HG03097 (cell line): ENCODE data around the gene PLEK2.
"Not testable (repeated sequence)": the region's sequence is repeated elsewhere in the genome, so short reads cannot be mapped to it uniquely, and the experiment has no call there.

Experiments
- ATAC-seq: cut with Tn5 transposase; IDR thresholded peaks from one replicate; pipeline ENCODE4 v1.9.1; 2021; ENCODE audit not compliant: unreplicated experiment, low FRiP score

Gene PLEK2

GRCh38 chr14:67370830-67371229 lies 41.1 kb downstream of the PLEK2 start:
- ATAC-seq, result no peak

DNA sequence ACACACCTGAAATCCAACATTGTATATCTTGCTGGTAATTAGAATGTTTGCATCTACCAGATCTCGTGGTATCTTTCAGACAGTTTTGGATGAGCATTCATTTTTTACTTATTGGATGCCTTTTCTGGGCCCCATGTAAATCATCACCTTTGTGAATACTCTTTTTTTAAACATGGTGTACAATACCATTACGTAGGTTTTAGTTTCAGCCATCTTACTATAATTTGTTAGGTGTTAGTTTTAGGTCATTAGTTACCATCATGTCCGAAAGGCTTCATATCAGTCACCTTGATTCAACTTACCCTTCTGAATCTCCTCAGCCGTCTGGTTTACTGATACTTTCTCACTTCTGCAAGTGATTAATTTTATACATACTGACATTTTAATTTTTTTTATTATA lies 46.5 kb downstream of the PLEK2 start:
- no peak for ATAC-seq

DNA sequence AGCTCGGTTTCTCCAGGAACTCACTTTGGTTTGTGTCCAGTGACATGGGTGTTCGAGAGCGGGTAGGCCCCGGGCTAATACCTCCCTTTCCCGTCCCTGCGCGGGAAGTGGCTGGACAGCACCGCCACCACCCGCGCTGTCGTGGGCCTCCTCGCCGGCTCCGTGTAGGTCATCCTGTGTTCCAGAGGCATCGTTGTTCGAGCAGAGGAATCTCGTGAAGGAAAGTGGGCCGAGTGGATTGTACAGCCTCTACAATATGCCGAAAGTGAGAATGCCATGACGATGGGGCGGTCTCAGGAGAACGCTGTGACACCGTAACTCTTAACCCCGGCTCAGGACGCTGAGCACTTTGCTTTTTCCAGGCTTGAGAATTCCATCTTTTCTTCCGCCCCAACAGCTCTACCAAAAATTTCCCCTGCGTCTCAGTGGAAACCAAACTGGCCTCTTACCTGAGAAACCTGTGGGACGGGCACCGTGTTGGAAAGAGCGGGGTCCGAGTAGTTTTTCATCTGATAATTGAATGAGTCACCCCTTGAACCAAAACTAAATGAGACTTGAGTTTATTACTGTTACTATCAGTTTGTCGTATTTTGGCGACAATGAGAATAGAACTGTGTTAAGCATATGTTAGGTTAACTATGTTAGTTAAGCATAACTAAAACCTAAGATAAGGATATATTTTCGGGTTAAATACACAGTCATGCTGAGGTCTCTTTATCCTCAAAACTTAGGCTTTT lies 51.3 kb downstream of the PLEK2 start:
- peak; percentile 25 for ATAC-seq

DNA sequence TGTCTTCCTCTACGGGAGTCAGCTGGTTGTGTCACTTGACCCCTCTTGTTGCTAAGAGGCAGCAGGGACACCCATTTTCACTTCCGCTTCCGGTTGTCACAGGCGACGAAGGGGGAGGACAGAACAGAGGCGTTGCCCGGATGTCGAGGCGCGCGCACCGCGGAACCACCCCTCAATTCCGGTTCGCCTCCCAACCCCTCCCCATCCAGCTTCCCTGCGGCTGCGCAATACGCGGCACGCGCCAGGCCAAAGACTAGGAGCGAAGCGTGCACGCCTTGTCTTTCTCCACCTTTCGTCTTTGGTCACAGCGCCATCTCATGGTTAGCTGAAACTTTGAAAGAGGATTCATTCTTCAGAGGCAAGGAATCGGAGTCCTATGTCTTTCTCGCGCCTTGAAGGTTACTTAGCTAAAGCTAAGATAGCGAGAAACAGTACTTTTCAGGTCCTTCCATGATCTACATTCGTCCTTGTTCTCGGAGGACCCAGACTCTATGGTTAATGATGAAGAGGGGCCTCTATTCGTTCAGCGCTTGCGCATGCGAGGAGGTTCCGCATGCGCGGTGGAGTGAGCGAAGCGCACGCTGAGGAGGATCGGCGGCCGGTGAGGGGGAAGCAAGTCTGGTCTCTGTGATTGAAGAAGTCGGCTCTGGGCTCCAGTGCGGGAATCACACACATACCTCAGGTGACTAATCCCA lies 52.0 kb downstream of the PLEK2 start, which contains the start of the genes ATP6V1D and EIF2S1:
Gene ATP6V1D, minus strand, starts transcription at position 30 of the 695 bp plus-strand sequence. CDS start 106 bp downstream, outside the sequence.
Gene EIF2S1, plus strand, starts transcription at position 554 of the 695 bp plus-strand sequence. CDS start 4,440 bp downstream, outside the sequence.
- peak; percentile 84 for ATAC-seq

DNA sequence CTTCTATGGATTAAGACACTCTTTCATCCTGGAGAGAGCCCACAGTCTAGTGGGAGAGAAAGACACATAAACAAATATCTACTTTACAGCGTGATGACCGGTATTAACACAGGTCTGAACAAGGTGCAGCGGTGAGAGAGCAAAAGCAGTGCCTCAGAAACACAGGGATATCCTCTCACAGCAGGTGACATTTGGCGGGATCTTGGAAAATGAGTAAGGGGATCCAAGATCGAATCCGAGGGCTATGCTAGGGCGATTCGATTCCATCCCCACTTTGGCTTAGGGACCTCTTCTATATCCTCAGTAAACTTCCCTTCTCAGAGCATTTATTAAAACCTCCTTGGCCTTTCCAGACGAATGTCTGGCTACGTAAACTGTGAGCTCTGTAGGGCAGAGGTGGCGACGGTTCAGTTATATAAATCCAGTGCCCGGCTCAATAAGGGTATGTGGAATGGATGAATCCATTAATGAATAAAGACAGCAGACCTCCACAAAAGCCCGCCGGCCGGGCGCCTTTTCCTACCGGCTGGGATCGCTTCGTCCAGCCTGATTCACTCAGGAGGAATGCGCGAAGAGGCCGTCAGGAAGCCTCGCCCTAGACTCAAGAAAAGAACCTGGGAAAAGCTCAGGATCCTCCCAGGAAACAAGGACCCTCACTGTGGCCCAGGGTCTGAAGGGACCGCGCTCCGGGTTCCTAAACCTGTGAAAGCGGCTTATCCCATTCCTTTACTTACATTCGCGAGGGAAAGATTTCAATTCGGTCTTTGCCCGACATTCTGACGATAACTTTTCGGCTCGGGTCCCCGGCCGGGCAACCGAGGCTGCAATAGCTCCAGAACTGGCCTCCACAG lies 52.8 kb downstream of the PLEK2 start:
- ATAC-seq, result no peak

GRCh38 chr14:67357969-67358354 lies 54.0 kb downstream of the PLEK2 start:
- no peak for ATAC-seq

GRCh38 chr14:67357186-67357968 lies 54.6 kb downstream of the PLEK2 start:
- no peak for ATAC-seq

DNA sequence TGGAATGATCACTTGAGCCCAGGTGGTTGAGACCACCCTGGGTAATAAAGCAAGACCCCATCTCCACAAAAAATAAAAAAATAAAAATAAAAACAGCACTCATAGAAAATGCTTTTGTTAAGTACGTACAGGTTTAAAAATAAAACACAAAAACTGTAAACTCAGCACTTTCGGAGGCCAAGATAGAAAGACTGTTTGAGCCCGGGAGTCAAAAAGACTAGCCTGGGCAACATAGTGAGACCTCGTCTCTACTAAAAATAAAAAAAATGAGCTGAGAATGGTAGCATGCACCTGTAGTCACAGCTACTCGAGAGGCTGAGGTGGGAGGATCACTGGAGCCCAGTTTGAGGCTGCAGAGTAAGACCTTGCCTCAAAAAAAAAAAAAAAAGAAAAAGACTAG lies 59.9 kb downstream of the PLEK2 start:
- ATAC-seq, result no peak

GRCh38 chr14:67345583-67345982 lies 66.4 kb downstream of the PLEK2 start:
- ATAC-seq, result no peak

- no peak for ATAC-seq
Observed at GRCh38 chr14:67343601-67344230, 68.2 kb downstream of the PLEK2 start.

DNA sequence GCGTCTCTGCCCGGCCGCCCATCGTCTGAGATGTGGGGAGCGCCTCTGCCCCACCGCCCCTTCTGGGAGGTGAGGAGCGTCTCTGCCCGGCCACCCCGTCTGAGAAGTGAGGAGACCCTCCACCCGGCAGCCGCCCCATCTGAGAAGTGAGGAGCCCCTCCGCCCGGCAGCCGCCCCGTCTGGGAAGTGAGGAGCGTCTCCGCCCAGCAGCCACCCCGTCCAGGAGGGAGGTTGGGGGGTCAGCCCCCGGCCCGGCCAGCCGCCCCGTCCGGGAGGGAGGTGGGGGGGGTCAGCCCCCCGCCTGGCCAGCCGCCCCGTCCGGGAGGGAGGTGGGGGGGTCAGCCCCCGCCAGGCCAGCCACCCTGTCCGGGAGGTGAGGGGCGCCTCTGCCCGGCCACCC lies 70.7 kb downstream of the PLEK2 start:
- ATAC-seq, result not testable (repeated sequence)
